Measurements from ENCODE around the gene PLCB1.

The PLCB1 gene

DNA sequence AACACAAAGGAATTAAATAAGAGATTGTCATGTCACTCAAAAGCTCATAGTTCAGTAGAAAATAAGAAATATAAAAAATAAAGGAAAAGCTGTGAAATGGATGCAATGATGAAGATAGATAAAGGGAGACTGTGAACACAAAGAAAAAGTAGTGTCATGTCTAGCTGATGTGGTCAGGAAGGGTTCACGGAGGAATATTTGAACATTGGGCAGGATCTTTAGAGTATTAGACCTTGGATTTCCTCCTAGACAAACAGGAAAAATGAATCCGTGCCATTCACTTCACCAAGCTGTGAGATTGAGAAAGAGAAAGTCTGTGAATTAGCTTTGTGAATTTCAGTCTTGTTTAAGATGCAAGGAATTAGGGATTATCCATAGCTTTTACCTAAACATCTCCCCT lies 522.4 kb downstream of the PLCB1 start:
- Histone ChIP-seq H3K4me1 (ENCODE audit: control insufficient read depth in 1 of 2, insufficient read depth in 1 of 2, low read depth in 1 of 2, low read length in 1 of 2) (peaks cover 0 to 9% of the 10 kb centered on the region in 2 experiments), H3K4me3 (ENCODE audit: low read depth in 1 of 2, low read length in 1 of 2) (no peak overlapping the region), H3K9me3 (no peaks in the 10 kb centered on the region), H3K36me3 (no peaks in the 10 kb centered on the region), H3K27ac (no peak overlapping the region), H3K27me3 (no peaks in the 10 kb centered on the region)
- TF ChIP-seq, protein P1, sequence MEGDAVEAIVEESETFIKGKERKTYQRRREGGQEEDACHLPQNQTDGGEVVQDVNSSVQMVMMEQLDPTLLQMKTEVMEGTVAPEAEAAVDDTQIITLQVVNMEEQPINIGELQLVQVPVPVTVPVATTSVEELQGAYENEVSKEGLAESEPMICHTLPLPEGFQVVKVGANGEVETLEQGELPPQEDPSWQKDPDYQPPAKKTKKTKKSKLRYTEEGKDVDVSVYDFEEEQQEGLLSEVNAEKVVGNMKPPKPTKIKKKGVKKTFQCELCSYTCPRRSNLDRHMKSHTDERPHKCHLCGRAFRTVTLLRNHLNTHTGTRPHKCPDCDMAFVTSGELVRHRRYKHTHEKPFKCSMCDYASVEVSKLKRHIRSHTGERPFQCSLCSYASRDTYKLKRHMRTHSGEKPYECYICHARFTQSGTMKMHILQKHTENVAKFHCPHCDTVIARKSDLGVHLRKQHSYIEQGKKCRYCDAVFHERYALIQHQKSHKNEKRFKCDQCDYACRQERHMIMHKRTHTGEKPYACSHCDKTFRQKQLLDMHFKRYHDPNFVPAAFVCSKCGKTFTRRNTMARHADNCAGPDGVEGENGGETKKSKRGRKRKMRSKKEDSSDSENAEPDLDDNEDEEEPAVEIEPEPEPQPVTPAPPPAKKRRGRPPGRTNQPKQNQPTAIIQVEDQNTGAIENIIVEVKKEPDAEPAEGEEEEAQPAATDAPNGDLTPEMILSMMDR (IDR thresholded peaks at IDR 0.05), result no peak

DNA sequence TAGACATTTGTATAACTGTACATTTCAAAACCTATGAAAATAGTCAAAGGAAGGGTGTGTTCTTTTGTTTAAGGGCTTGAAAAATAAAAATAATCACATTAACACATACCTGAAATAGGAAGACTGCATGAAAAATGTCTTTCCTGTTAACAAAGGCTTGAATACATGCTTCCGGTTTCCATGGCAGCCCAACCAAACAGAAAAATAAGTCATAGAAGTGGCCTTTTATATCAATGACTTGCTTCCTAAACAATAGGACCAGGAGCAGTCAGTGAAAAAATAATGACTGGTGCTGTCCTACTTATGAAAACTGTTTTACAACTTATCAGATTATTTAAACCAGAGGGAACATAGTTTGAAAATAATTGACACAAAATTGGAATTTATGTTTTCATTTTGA lies 524.3 kb downstream of the PLCB1 start:
- Histone ChIP-seq H3K4me3 (ENCODE audit: low read depth in 1 of 2, low read length in 1 of 2) (no peak overlapping the region), H3K4me1 (ENCODE audit: control insufficient read depth in 1 of 2, insufficient read depth in 1 of 2, low read depth in 1 of 2, low read length in 1 of 2) (peaks cover 0 to 9% of the 10 kb centered on the region in 2 experiments), H3K27ac (no peak overlapping the region), H3K36me3 (no peaks in the 10 kb centered on the region), H3K9me3 (no peaks in the 10 kb centered on the region), H3K27me3 (no peaks in the 10 kb centered on the region)
- TF ChIP-seq, protein P1 (IDR thresholded peaks at IDR 0.05), result no peak

DNA sequence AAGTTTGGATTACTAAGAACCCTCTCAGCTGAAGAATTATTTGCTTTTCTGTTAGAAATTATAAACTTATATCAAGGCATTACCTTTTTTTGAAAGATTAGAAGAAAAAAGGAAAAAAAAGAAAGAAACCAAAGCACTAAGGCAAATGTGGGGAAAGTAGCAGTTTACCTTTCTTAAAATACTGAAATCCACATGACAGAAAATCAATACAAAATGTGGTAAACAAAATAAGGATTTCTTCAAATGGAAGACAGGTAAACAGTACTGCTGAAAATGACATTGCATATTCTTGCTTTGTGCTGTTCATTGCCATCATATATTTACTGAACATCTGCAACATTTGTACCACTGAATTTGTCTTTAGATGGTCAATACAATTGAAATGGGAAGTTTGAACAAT lies 525.6 kb downstream of the PLCB1 start:
- Histone ChIP-seq H3K36me3 (no peaks in the 10 kb centered on the region), H3K27me3 (no peaks in the 10 kb centered on the region), H3K4me1 (ENCODE audit: control insufficient read depth in 1 of 2, insufficient read depth in 1 of 2, low read depth in 1 of 2, low read length in 1 of 2) (peaks cover 0 to 9% of the 10 kb centered on the region in 2 experiments), H3K27ac (no peak overlapping the region), H3K9me3 (no peaks in the 10 kb centered on the region), H3K4me3 (ENCODE audit: low read depth in 1 of 2, low read length in 1 of 2) (no peak overlapping the region)
- TF ChIP-seq, protein P1 (IDR thresholded peaks at IDR 0.05), result no peak

DNA sequence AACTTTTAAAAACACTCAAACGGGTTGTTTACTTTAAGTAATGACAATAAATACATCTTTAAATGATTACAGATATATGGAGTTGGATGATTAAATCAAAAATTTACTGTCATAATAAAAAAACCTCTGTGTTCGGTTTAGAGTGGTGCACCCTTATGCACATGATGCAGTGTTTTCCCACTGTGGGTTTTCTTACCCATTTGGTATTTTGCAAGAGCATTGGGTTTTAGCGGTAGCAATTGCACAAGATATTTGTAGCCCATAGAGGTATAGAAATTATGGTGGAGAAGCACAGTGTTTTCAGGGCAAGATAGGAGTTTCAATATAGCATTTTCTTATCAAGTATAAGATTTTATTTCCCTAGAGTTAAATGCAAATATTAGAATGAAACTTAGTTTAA lies 526.0 kb downstream of the PLCB1 start:
- Histone ChIP-seq H3K9me3 (no peaks in the 10 kb centered on the region), H3K36me3 (no peaks in the 10 kb centered on the region), H3K27me3 (no peaks in the 10 kb centered on the region), H3K4me3 (ENCODE audit: low read depth in 1 of 2, low read length in 1 of 2) (no peak overlapping the region), H3K4me1 (ENCODE audit: control insufficient read depth in 1 of 2, insufficient read depth in 1 of 2, low read depth in 1 of 2, low read length in 1 of 2) (peaks cover 0 to 9% of the 10 kb centered on the region in 2 experiments), H3K27ac (no peak overlapping the region)
- TF ChIP-seq, protein P1 (IDR thresholded peaks at IDR 0.05), result no peak

DNA sequence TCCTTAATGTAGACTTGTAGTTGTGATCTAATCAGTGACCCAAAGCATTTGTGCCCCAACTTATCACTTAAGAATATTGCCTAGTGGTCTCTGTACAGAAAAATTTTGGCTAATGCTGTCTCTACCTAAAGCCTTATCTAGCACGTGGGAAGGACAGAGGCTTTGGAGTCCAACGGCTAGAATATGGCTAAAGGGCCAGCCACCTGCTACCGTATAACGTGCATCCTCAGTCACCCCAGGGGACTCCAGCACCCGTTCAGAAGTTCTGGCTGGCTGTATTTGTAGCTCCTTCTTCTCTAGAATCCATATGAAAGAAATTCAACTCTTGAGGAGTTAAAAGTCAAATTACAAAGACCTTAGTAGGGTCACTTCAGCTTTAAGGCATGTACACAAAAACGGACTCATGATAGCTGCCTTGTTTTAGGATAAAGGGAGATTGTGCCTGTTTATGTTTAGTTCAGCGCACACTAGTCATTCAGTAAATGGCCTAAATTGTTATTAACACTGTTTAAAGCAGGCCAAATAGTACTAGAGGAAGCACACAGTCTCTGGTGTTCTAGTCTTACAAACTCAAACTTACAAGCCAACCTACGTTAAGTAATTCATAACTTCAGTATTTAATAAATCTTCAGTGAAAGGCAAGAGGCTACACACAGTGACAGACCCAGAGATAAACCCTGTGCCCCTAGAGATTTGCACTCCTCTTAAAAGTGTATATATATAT lies 529.3 kb downstream of the PLCB1 start:
- Histone ChIP-seq H3K36me3 (no peaks in the 10 kb centered on the region), H3K4me1 (ENCODE audit: control insufficient read depth in 1 of 2, insufficient read depth in 1 of 2, low read depth in 1 of 2, low read length in 1 of 2) (peaks cover 0 to 9% of the 10 kb centered on the region in 2 experiments), H3K27ac (no peak overlapping the region), H3K27me3 (no peaks in the 10 kb centered on the region), H3K4me3 (ENCODE audit: low read depth in 1 of 2, low read length in 1 of 2) (no peak overlapping the region), H3K9me3 (no peaks in the 10 kb centered on the region)
- TF ChIP-seq, protein P1 (IDR thresholded peaks at IDR 0.05), result no peak

Data from neutrophil (primary cell).